ENCODE data around the gene TEDC1.

Gene TEDC1

DNA sequence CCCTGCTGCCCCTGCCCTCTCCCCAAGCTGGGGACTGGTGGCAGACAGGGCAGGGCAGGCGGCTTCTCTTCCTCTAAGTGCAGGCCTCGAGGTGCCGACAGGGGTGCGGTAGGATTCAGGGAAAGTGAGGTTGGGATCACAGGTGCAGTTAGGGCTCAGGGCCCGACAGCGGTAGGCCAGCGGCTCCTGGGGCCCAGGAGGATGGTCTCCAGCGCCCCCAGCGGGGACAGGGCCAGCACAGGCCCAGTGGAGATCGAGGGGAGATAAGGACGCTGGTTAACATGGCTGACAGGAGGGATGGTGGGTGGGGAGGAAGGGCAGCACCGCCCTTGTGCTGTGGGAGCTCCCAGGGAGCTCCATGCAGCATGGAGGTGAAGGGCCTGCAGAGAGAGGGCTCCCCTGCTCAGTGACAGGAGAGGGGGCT, 5.3 kb upstream of the TEDC1 start (continued):
- TF ChIP-seq ZBTB8A (tag by site-specific recombination; IDR thresholded peaks at IDR 0.05) (peak; percentile 66), ZNF596 (tag by site-specific recombination; IDR thresholded peaks at IDR 0.05) (no peak), KLF9 (tag by site-specific recombination; IDR thresholded peaks at IDR 0.05; ENCODE audit: low read depth) (0 out of 2 replicates have a peak, but pooled peaks have one; percentile 15), ZNF621 (tag by site-specific recombination; IDR thresholded peaks at IDR 0.05) (no peak), KLF7 (tag by site-specific recombination; IDR thresholded peaks at IDR 0.05; ENCODE audit: borderline replicate concordance) (no peak), KLF16 (tag by site-specific recombination; IDR thresholded peaks at IDR 0.05) (peak; percentile 65; the same call in 1 of the 2 replicates), ZFHX2 (tag by site-specific recombination; conservative IDR thresholded peaks at IDR 0.05) (peak; percentile 64; the same call in 1 of the 2 replicates), ZBTB48 (tag by site-specific recombination; IDR thresholded peaks at IDR 0.05) (peak; percentile 90), ZNF248 (tag by site-specific recombination; IDR thresholded peaks at IDR 0.05) (no peak), ZFP3 (tag by site-specific recombination; IDR thresholded peaks at IDR 0.05; ENCODE audit: low read depth) (no peak), ZEB2 (tag by site-specific recombination; IDR thresholded peaks at IDR 0.05) (no peak), EGR2 (tag by site-specific recombination; IDR thresholded peaks at IDR 0.05; ENCODE audit: low read depth) (peak; percentile 72), YY1 (tag by site-specific recombination; IDR thresholded peaks at IDR 0.05) (peak; percentile 59; the same call in 1 of the 2 replicates), ZNF76 (tag by site-specific recombination; IDR thresholded peaks at IDR 0.05; ENCODE audit: borderline replicate concordance, low read depth) (peak; percentile 22; the same call in 1 of the 2 replicates), SP2 (tag by site-specific recombination; IDR thresholded peaks at IDR 0.05) (peak; percentile 45; the same call in 1 of the 2 replicates), SP7 (tag by site-specific recombination; IDR thresholded peaks at IDR 0.05) (peak; percentile 56; the same call in 1 of the 2 replicates), ZNF114 (tag by site-specific recombination; IDR thresholded peaks at IDR 0.05) (no peak), ZIC2 (tag by site-specific recombination; IDR thresholded peaks at IDR 0.05) (peak; percentile 44)
- TF ChIP-seq, protein P1, sequence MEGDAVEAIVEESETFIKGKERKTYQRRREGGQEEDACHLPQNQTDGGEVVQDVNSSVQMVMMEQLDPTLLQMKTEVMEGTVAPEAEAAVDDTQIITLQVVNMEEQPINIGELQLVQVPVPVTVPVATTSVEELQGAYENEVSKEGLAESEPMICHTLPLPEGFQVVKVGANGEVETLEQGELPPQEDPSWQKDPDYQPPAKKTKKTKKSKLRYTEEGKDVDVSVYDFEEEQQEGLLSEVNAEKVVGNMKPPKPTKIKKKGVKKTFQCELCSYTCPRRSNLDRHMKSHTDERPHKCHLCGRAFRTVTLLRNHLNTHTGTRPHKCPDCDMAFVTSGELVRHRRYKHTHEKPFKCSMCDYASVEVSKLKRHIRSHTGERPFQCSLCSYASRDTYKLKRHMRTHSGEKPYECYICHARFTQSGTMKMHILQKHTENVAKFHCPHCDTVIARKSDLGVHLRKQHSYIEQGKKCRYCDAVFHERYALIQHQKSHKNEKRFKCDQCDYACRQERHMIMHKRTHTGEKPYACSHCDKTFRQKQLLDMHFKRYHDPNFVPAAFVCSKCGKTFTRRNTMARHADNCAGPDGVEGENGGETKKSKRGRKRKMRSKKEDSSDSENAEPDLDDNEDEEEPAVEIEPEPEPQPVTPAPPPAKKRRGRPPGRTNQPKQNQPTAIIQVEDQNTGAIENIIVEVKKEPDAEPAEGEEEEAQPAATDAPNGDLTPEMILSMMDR (tag by site-specific recombination; IDR thresholded peaks at IDR 0.05) = peak; percentile 85
- TF ChIP-seq, protein P2, sequence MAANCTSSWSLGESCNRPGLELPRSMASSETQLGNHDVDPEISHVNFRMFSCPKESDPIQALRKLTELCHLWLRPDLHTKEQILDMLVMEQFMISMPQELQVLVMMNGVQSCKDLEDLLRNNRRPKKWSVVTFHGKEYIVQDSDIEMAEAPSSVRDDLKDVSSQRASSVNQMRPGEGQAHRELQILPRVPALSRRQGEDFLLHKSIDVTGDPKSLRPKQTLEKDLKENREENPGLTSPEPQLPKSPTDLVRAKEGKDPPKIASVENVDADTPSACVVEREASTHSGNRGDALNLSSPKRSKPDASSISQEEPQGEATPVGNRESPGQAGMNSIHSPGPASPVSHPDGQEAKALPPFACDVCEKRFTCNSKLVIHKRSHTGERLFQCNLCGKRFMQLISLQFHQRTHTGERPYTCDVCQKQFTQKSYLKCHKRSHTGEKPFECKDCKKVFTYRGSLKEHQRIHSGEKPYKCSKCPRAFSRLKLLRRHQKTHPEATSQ (tag by site-specific recombination; IDR thresholded peaks at IDR 0.05) = no peak
- TF ChIP-seq, protein P3, sequence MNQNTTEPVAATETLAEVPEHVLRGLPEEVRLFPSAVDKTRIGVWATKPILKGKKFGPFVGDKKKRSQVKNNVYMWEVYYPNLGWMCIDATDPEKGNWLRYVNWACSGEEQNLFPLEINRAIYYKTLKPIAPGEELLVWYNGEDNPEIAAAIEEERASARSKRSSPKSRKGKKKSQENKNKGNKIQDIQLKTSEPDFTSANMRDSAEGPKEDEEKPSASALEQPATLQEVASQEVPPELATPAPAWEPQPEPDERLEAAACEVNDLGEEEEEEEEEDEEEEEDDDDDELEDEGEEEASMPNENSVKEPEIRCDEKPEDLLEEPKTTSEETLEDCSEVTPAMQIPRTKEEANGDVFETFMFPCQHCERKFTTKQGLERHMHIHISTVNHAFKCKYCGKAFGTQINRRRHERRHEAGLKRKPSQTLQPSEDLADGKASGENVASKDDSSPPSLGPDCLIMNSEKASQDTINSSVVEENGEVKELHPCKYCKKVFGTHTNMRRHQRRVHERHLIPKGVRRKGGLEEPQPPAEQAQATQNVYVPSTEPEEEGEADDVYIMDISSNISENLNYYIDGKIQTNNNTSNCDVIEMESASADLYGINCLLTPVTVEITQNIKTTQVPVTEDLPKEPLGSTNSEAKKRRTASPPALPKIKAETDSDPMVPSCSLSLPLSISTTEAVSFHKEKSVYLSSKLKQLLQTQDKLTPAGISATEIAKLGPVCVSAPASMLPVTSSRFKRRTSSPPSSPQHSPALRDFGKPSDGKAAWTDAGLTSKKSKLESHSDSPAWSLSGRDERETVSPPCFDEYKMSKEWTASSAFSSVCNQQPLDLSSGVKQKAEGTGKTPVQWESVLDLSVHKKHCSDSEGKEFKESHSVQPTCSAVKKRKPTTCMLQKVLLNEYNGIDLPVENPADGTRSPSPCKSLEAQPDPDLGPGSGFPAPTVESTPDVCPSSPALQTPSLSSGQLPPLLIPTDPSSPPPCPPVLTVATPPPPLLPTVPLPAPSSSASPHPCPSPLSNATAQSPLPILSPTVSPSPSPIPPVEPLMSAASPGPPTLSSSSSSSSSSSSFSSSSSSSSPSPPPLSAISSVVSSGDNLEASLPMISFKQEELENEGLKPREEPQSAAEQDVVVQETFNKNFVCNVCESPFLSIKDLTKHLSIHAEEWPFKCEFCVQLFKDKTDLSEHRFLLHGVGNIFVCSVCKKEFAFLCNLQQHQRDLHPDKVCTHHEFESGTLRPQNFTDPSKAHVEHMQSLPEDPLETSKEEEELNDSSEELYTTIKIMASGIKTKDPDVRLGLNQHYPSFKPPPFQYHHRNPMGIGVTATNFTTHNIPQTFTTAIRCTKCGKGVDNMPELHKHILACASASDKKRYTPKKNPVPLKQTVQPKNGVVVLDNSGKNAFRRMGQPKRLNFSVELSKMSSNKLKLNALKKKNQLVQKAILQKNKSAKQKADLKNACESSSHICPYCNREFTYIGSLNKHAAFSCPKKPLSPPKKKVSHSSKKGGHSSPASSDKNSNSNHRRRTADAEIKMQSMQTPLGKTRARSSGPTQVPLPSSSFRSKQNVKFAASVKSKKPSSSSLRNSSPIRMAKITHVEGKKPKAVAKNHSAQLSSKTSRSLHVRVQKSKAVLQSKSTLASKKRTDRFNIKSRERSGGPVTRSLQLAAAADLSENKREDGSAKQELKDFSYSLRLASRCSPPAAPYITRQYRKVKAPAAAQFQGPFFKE (tag by site-specific recombination; IDR thresholded peaks at IDR 0.05; ENCODE audit: borderline replicate concordance) = no peak
- TF ChIP-seq, protein P4, sequence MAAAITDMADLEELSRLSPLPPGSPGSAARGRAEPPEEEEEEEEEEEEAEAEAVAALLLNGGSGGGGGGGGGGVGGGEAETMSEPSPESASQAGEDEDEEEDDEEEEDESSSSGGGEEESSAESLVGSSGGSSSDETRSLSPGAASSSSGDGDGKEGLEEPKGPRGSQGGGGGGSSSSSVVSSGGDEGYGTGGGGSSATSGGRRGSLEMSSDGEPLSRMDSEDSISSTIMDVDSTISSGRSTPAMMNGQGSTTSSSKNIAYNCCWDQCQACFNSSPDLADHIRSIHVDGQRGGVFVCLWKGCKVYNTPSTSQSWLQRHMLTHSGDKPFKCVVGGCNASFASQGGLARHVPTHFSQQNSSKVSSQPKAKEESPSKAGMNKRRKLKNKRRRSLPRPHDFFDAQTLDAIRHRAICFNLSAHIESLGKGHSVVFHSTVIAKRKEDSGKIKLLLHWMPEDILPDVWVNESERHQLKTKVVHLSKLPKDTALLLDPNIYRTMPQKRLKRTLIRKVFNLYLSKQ (tag by site-specific recombination; IDR thresholded peaks at IDR 0.05; ENCODE audit: borderline replicate concordance) = no peak
- TF ChIP-seq, protein P5, sequence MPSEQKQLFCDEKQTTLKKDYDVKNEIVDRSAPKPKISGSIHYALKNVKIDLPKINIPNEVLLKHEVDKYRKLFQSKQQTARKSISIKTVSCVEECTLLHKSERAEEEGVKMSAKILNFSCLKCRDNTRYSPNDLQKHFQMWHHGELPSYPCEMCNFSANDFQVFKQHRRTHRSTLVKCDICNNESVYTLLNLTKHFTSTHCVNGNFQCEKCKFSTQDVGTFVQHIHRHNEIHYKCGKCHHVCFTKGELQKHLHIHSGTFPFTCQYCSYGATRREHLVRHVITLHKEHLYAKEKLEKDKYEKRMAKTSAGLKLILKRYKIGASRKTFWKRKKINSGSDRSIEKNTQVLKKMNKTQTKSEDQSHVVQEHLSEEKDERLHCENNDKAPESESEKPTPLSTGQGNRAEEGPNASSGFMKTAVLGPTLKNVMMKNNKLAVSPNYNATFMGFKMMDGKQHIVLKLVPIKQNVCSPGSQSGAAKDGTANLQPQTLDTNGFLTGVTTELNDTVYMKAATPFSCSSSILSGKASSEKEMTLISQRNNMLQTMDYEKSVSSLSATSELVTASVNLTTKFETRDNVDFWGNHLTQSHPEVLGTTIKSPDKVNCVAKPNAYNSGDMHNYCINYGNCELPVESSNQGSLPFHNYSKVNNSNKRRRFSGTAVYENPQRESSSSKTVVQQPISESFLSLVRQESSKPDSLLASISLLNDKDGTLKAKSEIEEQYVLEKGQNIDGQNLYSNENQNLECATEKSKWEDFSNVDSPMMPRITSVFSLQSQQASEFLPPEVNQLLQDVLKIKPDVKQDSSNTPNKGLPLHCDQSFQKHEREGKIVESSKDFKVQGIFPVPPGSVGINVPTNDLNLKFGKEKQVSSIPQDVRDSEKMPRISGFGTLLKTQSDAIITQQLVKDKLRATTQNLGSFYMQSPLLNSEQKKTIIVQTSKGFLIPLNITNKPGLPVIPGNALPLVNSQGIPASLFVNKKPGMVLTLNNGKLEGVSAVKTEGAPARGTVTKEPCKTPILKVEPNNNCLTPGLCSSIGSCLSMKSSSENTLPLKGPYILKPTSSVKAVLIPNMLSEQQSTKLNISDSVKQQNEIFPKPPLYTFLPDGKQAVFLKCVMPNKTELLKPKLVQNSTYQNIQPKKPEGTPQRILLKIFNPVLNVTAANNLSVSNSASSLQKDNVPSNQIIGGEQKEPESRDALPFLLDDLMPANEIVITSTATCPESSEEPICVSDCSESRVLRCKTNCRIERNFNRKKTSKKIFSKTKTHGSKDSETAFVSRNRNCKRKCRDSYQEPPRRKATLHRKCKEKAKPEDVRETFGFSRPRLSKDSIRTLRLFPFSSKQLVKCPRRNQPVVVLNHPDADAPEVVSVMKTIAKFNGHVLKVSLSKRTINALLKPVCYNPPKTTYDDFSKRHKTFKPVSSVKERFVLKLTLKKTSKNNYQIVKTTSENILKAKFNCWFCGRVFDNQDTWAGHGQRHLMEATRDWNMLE (tag by site-specific recombination; conservative IDR thresholded peaks at IDR 0.05; ENCODE audit: low read depth) = no peak
- TF ChIP-seq, protein P6, sequence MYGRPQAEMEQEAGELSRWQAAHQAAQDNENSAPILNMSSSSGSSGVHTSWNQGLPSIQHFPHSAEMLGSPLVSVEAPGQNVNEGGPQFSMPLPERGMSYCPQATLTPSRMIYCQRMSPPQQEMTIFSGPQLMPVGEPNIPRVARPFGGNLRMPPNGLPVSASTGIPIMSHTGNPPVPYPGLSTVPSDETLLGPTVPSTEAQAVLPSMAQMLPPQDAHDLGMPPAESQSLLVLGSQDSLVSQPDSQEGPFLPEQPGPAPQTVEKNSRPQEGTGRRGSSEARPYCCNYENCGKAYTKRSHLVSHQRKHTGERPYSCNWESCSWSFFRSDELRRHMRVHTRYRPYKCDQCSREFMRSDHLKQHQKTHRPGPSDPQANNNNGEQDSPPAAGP (tag by site-specific recombination; IDR thresholded peaks at IDR 0.05) = peak; percentile 71; the same call in 1 of the 2 replicates
